ENCODE measurements around the gene C1orf87.

The C1orf87 gene

DNA sequence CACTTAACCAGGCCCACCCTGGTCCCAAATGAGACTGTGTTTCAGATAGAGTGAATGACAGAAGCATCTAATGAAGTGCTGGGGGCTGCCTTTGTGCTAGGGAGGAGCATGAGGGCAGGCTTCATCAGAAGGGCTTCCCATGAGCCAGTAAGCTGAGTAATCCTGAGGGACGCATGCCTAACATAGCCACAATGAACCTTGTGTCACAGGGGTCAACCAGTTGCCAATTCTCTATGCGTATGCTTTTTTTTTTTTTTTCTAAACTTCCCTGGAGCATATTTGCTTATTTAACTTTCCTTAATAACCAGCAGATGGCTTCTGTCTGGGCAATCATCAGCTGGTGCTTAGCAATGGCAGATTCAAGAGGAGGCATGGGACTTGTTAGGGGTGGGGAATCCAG, 121.5 kb downstream of the C1orf87 start:
- no peak for DNase-seq (ENCODE audit: low read depth in 1 of 2, low spot score in 1 of 2)

DNA sequence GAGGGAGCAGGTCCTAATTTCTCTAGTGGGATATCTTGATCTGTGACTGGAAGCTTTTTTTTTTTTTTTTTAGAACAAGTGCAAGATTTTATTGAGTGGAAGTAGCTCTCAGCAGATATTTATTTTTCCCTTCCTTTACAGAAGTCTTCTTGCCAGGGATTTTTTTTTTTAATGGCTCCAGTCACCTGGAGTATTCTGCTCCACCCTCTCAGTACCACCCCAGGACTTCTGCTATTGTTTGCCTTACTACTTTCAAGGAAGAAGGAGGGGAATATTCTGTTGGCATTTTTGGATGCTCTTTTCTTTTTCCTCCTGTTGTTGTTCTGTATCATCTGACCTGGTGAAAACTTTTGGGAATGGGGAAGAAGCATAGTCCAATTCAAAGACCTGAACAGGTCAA, 123.9 kb downstream of the C1orf87 start:
- no peak for DNase-seq (ENCODE audit: low read depth in 1 of 2, low spot score in 1 of 2)

DNA sequence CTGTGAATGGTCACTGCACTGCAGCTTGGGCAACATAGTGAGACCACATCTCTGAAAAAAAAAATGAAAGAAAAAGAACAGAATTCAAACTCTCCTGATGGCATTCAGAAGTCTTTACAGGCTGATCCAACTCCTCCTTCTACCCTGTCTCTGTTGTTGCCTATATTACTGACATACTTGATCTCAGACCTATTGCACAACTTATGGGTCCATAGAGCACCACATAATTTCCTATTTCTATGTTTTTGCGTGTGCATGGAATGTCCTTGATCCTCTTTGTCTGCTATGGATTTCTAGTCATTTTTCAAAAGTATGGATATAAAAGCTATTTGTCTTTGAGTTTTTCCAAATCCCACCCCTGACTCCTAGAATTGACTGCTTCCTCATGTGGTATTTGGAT, 124.6 kb downstream of the C1orf87 start:
- DNase-seq (ENCODE audit: low read depth in 1 of 2, low spot score in 1 of 2): no peak

DNA sequence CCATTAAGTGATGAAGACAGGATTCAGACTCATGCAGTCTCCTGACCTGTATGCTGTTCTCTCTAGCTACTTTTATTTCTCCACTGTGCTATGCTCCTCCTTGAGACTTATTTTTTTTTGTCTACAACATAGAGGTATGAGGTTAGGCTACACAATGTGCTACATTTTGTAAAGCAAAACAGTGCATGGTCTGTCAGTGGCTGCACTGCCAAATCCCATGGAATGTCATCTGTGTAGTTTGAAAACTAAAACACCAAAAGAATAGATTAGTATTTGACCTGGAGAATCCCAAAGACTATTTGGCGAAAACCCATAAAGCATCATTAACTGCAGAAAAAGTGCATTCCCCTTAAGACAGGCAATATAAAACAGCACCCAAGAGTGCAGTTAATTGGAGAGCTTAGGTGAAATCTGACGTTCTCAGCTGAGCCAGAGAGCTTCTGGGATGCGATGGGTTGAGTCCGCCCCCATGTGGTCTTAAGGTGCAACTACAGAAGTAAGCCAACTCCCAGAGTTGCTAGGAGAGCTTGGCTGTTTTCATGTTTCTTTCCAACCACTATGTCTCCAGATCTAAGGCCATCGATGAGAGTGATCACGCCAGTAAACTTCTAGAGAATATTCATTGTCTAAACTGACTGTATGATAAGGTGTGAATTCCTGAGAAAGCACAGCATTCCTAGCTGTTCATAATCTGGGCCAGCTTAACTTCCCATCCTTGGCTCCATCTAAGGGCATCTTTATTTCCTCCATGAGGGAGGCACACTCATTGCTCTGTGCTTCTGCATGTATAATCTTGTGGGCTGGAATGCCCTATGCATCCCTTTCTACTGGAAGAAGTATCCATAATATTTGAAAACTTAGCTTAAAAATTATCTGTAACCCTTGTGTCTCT, 126.3 kb downstream of the C1orf87 start:
- DNase-seq (ENCODE audit: low read depth in 1 of 2, low spot score in 1 of 2): peak in 1 of 2 donors; percentile 3

DNA sequence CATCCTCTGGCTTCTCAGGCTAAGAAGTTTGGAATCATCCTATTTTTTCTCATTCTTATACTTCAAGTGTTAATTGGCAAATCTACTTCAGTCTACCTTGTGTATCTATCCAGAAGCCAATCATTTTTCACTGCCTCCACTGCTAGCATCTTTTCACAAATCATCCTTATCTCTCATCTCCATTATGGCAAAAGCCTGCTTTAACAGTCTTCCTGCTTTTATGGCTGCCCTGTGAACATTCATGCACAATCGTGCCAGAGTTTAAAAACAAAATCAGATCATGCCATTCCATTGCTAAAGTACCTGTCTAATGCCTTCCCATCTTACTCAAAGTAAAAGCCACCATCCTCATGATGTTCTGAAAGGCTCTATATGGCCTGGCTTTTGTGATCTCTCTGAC, 127.8 kb downstream of the C1orf87 start:
- no peak for DNase-seq (ENCODE audit: low read depth in 1 of 2, low spot score in 1 of 2)

All from stimulated activated CD4-positive, alpha-beta T cell treated with anti-CD3 and anti-CD28 coated beads, Interleukin-15, amount 100 ng/mL, for 1 hour (primary cell).